ENCODE data around the gene MGAM2. TPM values are rescaled to one million over a fixed set of nuclear protein-coding genes. Genes with fewer than 3 reads are reported as not detected.

MGAM2 gene
- total and polyA plus RNA-seq, 2 donors (not counting 1 experiment from before 2014, with no cell fraction given) = not detected

- H3K4me3 ChIP-seq (replicated peaks in 1 of 4; ENCODE audit: control extremely low read depth in 1 of 4, insufficient read depth in 1 of 4, low read depth in 3 of 4, low read length in 4 of 4) = no peak overlapping the region
- H3K4me1 ChIP-seq (ENCODE audit: control insufficient read depth, extremely low read depth, insufficient read depth, low read length) = no peaks in the 10 kb centered on the region
- no peak overlapping the region for H2AFZ ChIP-seq (ENCODE audit: low read length)
- H4K20me1 ChIP-seq (ENCODE audit: control insufficient read depth, extremely low read depth, insufficient read depth, low read length) = no peaks in the 10 kb centered on the region
- no peak for TF ChIP-seq EZH2 (IDR thresholded peaks at IDR 0.05; ENCODE audit: low read length, missing control alignments)
- TF ChIP-seq, protein P1, sequence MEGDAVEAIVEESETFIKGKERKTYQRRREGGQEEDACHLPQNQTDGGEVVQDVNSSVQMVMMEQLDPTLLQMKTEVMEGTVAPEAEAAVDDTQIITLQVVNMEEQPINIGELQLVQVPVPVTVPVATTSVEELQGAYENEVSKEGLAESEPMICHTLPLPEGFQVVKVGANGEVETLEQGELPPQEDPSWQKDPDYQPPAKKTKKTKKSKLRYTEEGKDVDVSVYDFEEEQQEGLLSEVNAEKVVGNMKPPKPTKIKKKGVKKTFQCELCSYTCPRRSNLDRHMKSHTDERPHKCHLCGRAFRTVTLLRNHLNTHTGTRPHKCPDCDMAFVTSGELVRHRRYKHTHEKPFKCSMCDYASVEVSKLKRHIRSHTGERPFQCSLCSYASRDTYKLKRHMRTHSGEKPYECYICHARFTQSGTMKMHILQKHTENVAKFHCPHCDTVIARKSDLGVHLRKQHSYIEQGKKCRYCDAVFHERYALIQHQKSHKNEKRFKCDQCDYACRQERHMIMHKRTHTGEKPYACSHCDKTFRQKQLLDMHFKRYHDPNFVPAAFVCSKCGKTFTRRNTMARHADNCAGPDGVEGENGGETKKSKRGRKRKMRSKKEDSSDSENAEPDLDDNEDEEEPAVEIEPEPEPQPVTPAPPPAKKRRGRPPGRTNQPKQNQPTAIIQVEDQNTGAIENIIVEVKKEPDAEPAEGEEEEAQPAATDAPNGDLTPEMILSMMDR (conservative IDR thresholded peaks at IDR 0.05 in 1 of 2, IDR thresholded peaks at IDR 0.05 in 1 of 2; ENCODE audit: low read depth in 1 of 2, low read length in 2 of 2) = no peak
- no peak overlapping the region for H3K27ac ChIP-seq (ENCODE audit: insufficient read depth, low read length)
- no peaks in the 10 kb centered on the region for H3K27me3 ChIP-seq (ENCODE audit: control insufficient read depth, insufficient read depth, low read length)
- no peaks in the 10 kb centered on the region for H3K36me3 ChIP-seq (ENCODE audit: control insufficient read depth, insufficient read depth, low read length)
- peak in 1 of 2 donors; percentile 67 for DNase-seq (ENCODE audit: low read depth in 2 of 2)
- no peaks in the 10 kb centered on the region for H3K9me3 ChIP-seq (ENCODE audit: control insufficient read depth, insufficient read depth, low read depth, low read length)
- no peak overlapping the region for H3K9ac ChIP-seq (ENCODE audit: insufficient read depth, low read length)
- no peaks in the 10 kb centered on the region for H3K79me2 ChIP-seq (ENCODE audit: control insufficient read depth, insufficient read depth, low read length)
- H3K4me2 ChIP-seq (ENCODE audit: extremely low read depth, insufficient read depth, low read length) = no peak overlapping the region
Observed at GRCh38 chr7:142194201-142194600, 82.7 kb downstream of the MGAM2 start.

- Histone ChIP-seq H3K36me3 (ENCODE audit: control insufficient read depth, insufficient read depth, low read length) (no peaks in the 10 kb centered on the region), H3K27ac (ENCODE audit: insufficient read depth, low read length) (no peak overlapping the region), H3K9ac (ENCODE audit: insufficient read depth, low read length) (no peak overlapping the region), H3K4me2 (ENCODE audit: extremely low read depth, insufficient read depth, low read length) (no peak overlapping the region), H4K20me1 (ENCODE audit: control insufficient read depth, extremely low read depth, insufficient read depth, low read length) (no peaks in the 10 kb centered on the region), H3K27me3 (ENCODE audit: control insufficient read depth, insufficient read depth, low read length) (no peaks in the 10 kb centered on the region), H3K79me2 (ENCODE audit: control insufficient read depth, insufficient read depth, low read length) (no peaks in the 10 kb centered on the region), H3K9me3 (ENCODE audit: control insufficient read depth, insufficient read depth, low read depth, low read length) (no peaks in the 10 kb centered on the region), H3K4me3 (replicated peaks in 1 of 4; ENCODE audit: control extremely low read depth in 1 of 4, insufficient read depth in 1 of 4, low read depth in 3 of 4, low read length in 4 of 4) (no peak overlapping the region), H3K4me1 (ENCODE audit: control insufficient read depth, extremely low read depth, insufficient read depth, low read length) (no peaks in the 10 kb centered on the region), H2AFZ (ENCODE audit: low read length) (no peak overlapping the region)
- peak in 1 of 2 donors; percentile 90 for DNase-seq (ENCODE audit: low read depth in 2 of 2)
- TF ChIP-seq, protein P1 (conservative IDR thresholded peaks at IDR 0.05 in 1 of 2, IDR thresholded peaks at IDR 0.05 in 1 of 2; ENCODE audit: low read depth in 1 of 2, low read length in 2 of 2) = no peak
- TF ChIP-seq EZH2 (IDR thresholded peaks at IDR 0.05; ENCODE audit: low read length, missing control alignments) = no peak
Observed at GRCh38 chr7:142196066-142196840, 84.7 kb downstream of the MGAM2 start.

DNA sequence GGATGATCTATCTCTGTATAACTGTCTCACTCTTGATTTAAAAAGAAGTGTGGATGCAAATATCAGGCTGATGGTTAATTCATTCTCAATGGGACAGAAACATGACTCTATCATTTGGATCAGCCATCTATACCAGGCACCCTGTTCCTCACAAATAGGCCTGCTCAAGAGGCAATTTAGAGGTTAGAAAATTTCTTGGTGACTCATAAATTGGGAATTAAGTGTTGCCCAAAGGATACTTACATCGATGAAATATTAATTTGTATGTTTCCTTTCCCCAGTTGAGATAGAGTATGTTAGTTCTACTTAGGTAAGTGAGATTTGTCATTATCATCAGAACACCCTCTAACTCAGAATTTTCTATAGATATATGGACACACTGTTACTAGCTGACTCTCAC lies 88.7 kb downstream of the MGAM2 start:
- no peak overlapping the region for H3K27ac ChIP-seq (ENCODE audit: insufficient read depth, low read length)
- no peaks in the 10 kb centered on the region for H3K79me2 ChIP-seq (ENCODE audit: control insufficient read depth, insufficient read depth, low read length)
- H3K27me3 ChIP-seq (ENCODE audit: control insufficient read depth, insufficient read depth, low read length) = no peaks in the 10 kb centered on the region
- no peak overlapping the region for H3K4me2 ChIP-seq (ENCODE audit: extremely low read depth, insufficient read depth, low read length)
- no peak overlapping the region for H3K9ac ChIP-seq (ENCODE audit: insufficient read depth, low read length)
- H3K4me1 ChIP-seq (ENCODE audit: control insufficient read depth, extremely low read depth, insufficient read depth, low read length) = no peaks in the 10 kb centered on the region
- H4K20me1 ChIP-seq (ENCODE audit: control insufficient read depth, extremely low read depth, insufficient read depth, low read length) = no peaks in the 10 kb centered on the region
- no peak for DNase-seq (ENCODE audit: low read depth in 2 of 2)
- H3K36me3 ChIP-seq (ENCODE audit: control insufficient read depth, insufficient read depth, low read length) = no peaks in the 10 kb centered on the region
- H2AFZ ChIP-seq (ENCODE audit: low read length) = no peak overlapping the region
- no peaks in the 10 kb centered on the region for H3K9me3 ChIP-seq (ENCODE audit: control insufficient read depth, insufficient read depth, low read depth, low read length)
- TF ChIP-seq EZH2 (IDR thresholded peaks at IDR 0.05; ENCODE audit: low read length, missing control alignments) = no peak
- TF ChIP-seq, protein P1 (conservative IDR thresholded peaks at IDR 0.05 in 1 of 2, IDR thresholded peaks at IDR 0.05 in 1 of 2; ENCODE audit: low read depth in 1 of 2, low read length in 2 of 2) = no peak
- no peak overlapping the region for H3K4me3 ChIP-seq (replicated peaks in 1 of 4; ENCODE audit: control extremely low read depth in 1 of 4, insufficient read depth in 1 of 4, low read depth in 3 of 4, low read length in 4 of 4)
